ENCODE results near the gene MYO18A. TPM values are rescaled to one million over a fixed set of nuclear protein-coding genes. Genes with fewer than 3 reads are reported as not detected.

The MYO18A gene
- polyA plus RNA-seq, 1 donor (not counting 4 experiments of a cell fraction or from before 2014, with no cell fraction given): 20.0 TPM

DNA sequence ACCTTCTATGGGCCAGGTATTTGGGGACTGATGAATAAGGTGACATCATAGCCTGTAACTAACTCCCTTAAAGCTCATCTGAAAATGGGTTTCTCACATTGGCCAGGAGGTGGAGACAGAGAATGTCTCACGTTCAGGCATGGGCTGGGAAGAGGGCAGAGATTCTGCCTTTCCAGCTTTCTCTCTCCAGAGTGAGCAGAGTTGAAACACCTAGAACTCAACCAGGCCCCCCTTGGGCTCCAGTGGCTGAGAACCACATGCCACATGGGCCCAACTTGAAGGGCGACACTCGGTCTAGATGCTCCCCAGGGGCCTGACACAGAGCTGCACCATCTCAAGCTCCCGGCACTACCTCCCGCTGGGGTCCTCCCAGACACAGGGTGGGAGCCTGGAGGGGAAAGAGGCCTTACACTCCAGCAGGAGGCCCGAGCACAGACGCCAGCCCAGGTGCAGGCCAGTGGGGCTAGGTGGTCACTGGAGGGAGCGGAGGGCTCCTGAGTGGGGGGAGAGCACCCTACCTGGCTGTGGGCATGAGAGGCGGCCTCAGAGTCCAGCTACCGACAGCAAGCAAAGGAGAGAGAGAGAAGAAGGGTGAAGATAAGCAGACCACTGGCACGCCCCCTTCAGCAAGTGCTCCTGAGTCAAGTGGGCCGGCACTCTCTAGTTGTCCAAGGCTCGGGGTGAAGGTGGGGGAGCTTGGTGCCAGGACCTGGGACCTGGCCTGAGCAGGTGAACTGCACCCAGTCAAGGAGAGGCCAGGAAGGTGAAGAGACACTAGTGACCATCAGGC, 55.9 kb downstream of the MYO18A start:
- Histone ChIP-seq H3K9ac (ENCODE audit: control insufficient read depth, extremely low read depth, insufficient read depth, low read length) (no peak overlapping the region), H3K4me1 (ENCODE audit: control insufficient read depth, extremely low read depth, insufficient read depth, low read length) (no peaks in the 10 kb centered on the region), H3K79me2 (ENCODE audit: control insufficient read depth, insufficient read depth, low read length) (peaks cover 38% of the 10 kb centered on the region), H3K36me3 (ENCODE audit: control insufficient read depth in 2 of 2, extremely low read depth in 1 of 2, insufficient read depth in 2 of 2, low read length in 2 of 2) (peaks cover 20 to 43% of the 10 kb centered on the region in 2 experiments), H3K27ac (ENCODE audit: control insufficient read depth, insufficient read depth, low read length) (no peak overlapping the region), H4K20me1 (ENCODE audit: control insufficient read depth, extremely low read depth, insufficient read depth, low read length) (peaks cover 7% of the 10 kb centered on the region), H3K27me3 (ENCODE audit: control insufficient read depth, extremely low read depth, insufficient read depth, low read length) (no peaks in the 10 kb centered on the region), H3K4me2 (ENCODE audit: control insufficient read depth, extremely low read depth, insufficient read depth, low read depth, low read length) (no peak overlapping the region), H2AFZ (ENCODE audit: control insufficient read depth, low read length) (no peak overlapping the region), H3K9me3 (ENCODE audit: control insufficient read depth, low read depth, low read length) (no peaks in the 10 kb centered on the region), H3K9me1 (ENCODE audit: control insufficient read depth, extremely low read depth, insufficient read depth, low read length) (no peaks in the 10 kb centered on the region), H3K4me3 (ENCODE audit: control insufficient read depth in 2 of 3, extremely low read depth in 1 of 3, insufficient read depth in 2 of 3, low read depth in 1 of 3, low read length in 3 of 3) (no peak overlapping the region)
- dilution Hi-C loops (cut with MboI; ENCODE audit: extremely low pct_ligation_motif_present, low sequenced_read_pairs): no loop called here
- DNase-seq (ENCODE audit: low read depth, low spot score) (no peak), FAIRE-seq (peak; percentile 77)
- TF ChIP-seq, protein P1, sequence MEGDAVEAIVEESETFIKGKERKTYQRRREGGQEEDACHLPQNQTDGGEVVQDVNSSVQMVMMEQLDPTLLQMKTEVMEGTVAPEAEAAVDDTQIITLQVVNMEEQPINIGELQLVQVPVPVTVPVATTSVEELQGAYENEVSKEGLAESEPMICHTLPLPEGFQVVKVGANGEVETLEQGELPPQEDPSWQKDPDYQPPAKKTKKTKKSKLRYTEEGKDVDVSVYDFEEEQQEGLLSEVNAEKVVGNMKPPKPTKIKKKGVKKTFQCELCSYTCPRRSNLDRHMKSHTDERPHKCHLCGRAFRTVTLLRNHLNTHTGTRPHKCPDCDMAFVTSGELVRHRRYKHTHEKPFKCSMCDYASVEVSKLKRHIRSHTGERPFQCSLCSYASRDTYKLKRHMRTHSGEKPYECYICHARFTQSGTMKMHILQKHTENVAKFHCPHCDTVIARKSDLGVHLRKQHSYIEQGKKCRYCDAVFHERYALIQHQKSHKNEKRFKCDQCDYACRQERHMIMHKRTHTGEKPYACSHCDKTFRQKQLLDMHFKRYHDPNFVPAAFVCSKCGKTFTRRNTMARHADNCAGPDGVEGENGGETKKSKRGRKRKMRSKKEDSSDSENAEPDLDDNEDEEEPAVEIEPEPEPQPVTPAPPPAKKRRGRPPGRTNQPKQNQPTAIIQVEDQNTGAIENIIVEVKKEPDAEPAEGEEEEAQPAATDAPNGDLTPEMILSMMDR (optimal IDR thresholded peaks at IDR 0.05 in 1 of 3, IDR thresholded peaks at IDR 0.05 in 1 of 3, conservative IDR thresholded peaks at IDR 0.05 in 1 of 3; ENCODE audit: extremely low read depth in 1 of 3, insufficient read depth in 2 of 3, low read length in 3 of 3): peak; percentile 69 to 84 (median 80)
- TF ChIP-seq EZH2 (IDR thresholded peaks at IDR 0.05; ENCODE audit: low read length): no peak

DNA sequence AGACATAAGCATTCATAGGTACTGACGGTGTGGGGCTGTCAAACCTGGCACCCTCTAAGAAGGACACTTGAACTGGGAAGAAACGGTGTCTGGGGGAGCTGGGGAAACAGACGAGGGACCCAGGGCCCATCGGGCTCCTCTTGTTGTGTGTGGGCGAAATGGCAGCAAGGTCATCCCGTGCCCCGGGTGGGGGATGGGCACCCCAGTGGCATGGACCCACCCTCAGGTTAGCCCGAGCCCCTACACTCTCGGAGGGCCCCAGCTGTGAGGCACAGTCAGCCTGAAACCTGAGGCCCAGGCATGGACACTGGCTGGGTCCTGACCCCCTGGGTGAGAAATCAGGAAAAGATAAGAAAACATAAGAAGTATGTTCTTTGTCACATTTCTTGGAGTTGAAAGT, 57.1 kb downstream of the MYO18A start:
- peaks cover 7% of the 10 kb centered on the region for H4K20me1 ChIP-seq (ENCODE audit: control insufficient read depth, extremely low read depth, insufficient read depth, low read length)
- no peak overlapping the region for H3K27ac ChIP-seq (ENCODE audit: control insufficient read depth, insufficient read depth, low read length)
- peaks cover 27% of the 10 kb centered on the region for H3K79me2 ChIP-seq (ENCODE audit: control insufficient read depth, insufficient read depth, low read length)
- dilution Hi-C loops (cut with MboI; ENCODE audit: extremely low pct_ligation_motif_present, low sequenced_read_pairs): no loop called here
- no peaks in the 10 kb centered on the region for H3K4me1 ChIP-seq (ENCODE audit: control insufficient read depth, extremely low read depth, insufficient read depth, low read length)
- no peak overlapping the region for H2AFZ ChIP-seq (ENCODE audit: control insufficient read depth, low read length)
- no peaks in the 10 kb centered on the region for H3K27me3 ChIP-seq (ENCODE audit: control insufficient read depth, extremely low read depth, insufficient read depth, low read length)
- no peak for DNase-seq (ENCODE audit: low read depth, low spot score)
- no peak overlapping the region for H3K4me3 ChIP-seq (ENCODE audit: control insufficient read depth in 2 of 3, extremely low read depth in 1 of 3, insufficient read depth in 2 of 3, low read depth in 1 of 3, low read length in 3 of 3)
- H3K9me3 ChIP-seq (ENCODE audit: control insufficient read depth, low read depth, low read length): no peaks in the 10 kb centered on the region
- peaks cover 20 to 48% of the 10 kb centered on the region in 2 experiments for H3K36me3 ChIP-seq (ENCODE audit: control insufficient read depth in 2 of 2, extremely low read depth in 1 of 2, insufficient read depth in 2 of 2, low read length in 2 of 2)
- no peaks in the 10 kb centered on the region for H3K9me1 ChIP-seq (ENCODE audit: control insufficient read depth, extremely low read depth, insufficient read depth, low read length)
- no peak overlapping the region for H3K4me2 ChIP-seq (ENCODE audit: control insufficient read depth, extremely low read depth, insufficient read depth, low read depth, low read length)
- H3K9ac ChIP-seq (ENCODE audit: control insufficient read depth, extremely low read depth, insufficient read depth, low read length): no peak overlapping the region
- no peak for FAIRE-seq
- TF ChIP-seq, protein P1 (optimal IDR thresholded peaks at IDR 0.05 in 1 of 3, IDR thresholded peaks at IDR 0.05 in 1 of 3, conservative IDR thresholded peaks at IDR 0.05 in 1 of 3; ENCODE audit: extremely low read depth in 1 of 3, insufficient read depth in 2 of 3, low read length in 3 of 3): no peak
- TF ChIP-seq EZH2 (IDR thresholded peaks at IDR 0.05; ENCODE audit: low read length): no peak

Data from keratinocyte (primary cell).